GM10248 (cell line): ENCODE results near the gene CD4.

Source experiments
- CTCF ChIA-PET: fragments of 300-600 bp; sonication (Branson Sonifier 250); formaldehyde crosslinking; extraction: SDS; loops from one replicate; lab custom pipeline; 2021; ENCODE audit warnings: antibody characterized with exemption; lab: Yijun Ruan, JAX
- POLR2A ChIA-PET: fragments of 350-650 bp; sonication (Branson Sonifier 250); formaldehyde crosslinking; extraction: SDS; loops from one replicate; lab custom pipeline; 2020; ENCODE audit warnings: antibody characterized with exemption; lab: Yijun Ruan, JAX
- DNase-seq: peaks from one replicate; pipeline ENCODE4 v3.0.0; 2012; ENCODE audit errors: extremely low spot score
- CTCF ChIP-seq: IDR thresholded peaks from 2 replicates; pipeline ENCODE4 v1.5.1; 2012; ENCODE audit warnings: mild to moderate bottlenecking, low read depth; ENCODE audit errors: extremely low read depth, missing control alignments, control extremely low read depth

The CD4 gene

GRCh38 chr12:6750506-6750905 is 38.8 kb upstream of the CD4 start:
- TF ChIP-seq CTCF, result no peak
- no peak for DNase-seq
- CTCF ChIA-PET, result interaction anchor here (1.2 to 5.9 kb wide), 3 partner anchors 16 to 83 kb away, joined by 3 to 80 read pairs (median 3); partner anchors contain the start of gene PTMS
- POLR2A ChIA-PET, result no interaction called here

DNA sequence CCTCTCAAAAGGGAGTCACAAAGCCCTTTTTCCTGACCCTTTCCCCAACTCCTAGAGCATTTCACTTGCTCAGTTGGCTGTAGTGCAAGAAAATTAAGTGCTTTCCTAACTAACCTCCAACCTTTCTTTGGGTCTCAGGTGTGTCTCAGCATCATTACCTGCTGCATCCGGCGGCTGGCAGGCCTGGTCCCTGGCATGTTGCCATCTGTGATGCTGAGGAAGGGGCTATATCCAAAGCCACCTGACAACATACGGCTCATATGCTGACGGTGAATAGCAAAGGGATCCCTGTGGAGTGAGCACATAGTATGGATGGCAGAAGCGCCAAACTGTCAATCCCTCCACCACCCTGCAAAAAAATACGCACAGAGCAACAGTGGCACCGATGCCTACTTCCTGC is 37.6 kb upstream of the CD4 start:
- ChIA-PET POLR2A (interaction anchor here (1.4 to 2.0 kb wide), 2 partner anchors 15 to 281 kb away, joined by 6 to 15 read pairs; partner anchors contain the start of genes PTMS and VAMP1), CTCF (interaction anchor here (1.2 to 5.9 kb wide), 19 partner anchors 8 to 153 kb away, joined by 3 to 80 read pairs (median 13); partner anchors contain the start of genes COPS7A, LRRC23, P3H3 and PTMS)
- no peak for DNase-seq
- TF ChIP-seq CTCF, result no peak

DNA sequence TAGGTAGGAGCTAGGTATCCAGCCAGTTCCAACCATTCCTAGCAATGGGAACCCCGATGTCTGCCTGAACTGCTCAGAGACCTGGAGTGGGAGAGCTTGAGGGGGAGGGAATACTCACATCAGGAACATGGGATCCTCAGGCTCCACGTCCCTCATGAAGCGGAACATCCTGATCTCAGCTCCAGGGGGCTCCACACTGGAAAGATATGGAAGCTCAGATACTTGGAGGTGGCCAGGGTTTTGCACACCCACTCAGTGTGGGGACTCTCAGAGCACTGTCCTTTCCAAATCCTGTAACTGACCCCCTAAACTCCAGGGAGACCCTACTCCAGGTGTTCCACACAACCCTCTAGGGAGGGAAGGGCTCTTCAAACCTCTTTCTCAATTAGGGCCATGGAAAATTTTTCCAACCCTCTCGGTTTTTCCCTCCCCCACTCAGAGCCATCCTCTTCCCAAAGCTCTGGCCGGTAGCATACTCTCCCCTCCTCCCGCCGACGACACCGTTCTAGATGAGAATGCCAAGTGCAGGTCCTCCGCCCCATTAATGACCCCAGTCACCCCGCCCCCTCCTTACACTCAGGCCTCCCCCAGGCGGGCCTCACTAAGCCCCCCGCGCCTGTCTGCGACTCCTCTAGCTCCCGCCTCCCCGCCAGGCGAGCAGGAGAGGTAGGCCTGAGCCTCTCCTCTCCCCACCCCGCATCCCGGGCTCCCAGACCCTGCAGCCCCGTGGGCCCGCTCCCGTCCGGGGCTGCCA is 37.0 kb upstream of the CD4 start:
- TF ChIP-seq CTCF, result no peak
- peak; percentile 48 for DNase-seq
- ChIA-PET POLR2A (interaction anchor here (0.6 to 2.0 kb wide), 6 partner anchors 14 to 282 kb away, joined by 3 to 15 read pairs (median 5); partner anchors contain the start of genes PTMS, TPI1 and VAMP1), CTCF (interaction anchor here (0.7 to 5.9 kb wide), 44 partner anchors 8 to 216 kb away, joined by 3 to 80 read pairs (median 7); partner anchors contain the start of genes CDCA3, COPS7A, GNB3 and LAG3)

DNA sequence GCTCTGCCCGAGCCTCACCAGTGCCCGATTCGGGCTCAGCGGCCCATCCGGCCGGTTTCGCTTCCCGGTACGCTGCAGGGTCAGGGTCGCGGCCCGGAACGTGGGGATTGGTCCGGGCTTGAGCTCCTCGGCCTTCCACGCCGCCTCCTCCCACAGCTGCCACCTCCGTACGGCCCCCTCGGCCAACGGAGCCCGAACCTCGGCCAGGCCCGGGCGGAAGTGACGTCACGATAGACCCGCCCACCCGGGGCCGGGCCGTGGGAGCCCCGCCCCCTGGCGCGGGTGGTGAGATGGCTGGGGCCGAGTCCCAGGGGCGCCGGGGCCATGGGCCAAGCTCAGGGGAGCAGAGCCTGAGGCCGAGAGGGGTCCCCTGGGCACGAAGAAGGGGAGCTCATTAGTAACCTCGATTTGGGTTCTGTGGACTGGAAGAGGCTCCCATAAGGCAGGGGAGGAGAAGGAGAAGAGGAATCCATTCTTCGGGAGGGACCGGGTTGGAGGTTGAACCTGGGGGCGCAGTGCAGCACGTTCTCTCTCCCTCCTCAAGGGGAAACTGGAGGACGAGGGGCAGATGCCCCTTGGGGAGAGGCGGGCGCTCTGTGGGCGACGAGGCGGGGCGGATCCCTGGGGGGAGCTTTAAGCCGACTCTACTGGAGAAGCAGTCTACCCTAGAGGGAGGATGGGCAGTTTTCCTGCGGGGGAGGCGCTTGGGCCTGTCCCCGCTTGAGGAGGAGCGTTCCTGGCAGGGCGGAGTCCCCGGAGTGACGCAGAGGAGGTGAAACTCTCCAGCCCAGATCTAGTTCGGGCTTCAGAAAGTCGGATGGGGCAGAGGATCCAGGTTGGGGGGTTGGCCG is 36.2 kb upstream of the CD4 start, which contains the start of gene MLF2:
MLF2 (minus strand) TSS at position 221 of the 851 bp plus-strand sequence. CDS start 807 bp downstream, outside the sequence.
- peak; percentile 99 for DNase-seq
- CTCF ChIA-PET, result interaction anchor here (0.6 to 5.9 kb wide), 59 partner anchors 9 to 394 kb away, joined by 3 to 80 read pairs (median 5); partner anchors contain the start of genes CD4, CDCA3, COPS7A and GNB3
- POLR2A ChIA-PET, result interaction anchor here (1.0 to 2.0 kb wide), 7 partner anchors 11 to 283 kb away, joined by 3 to 15 read pairs (median 6); partner anchors contain the start of genes COPS7A, PTMS, TPI1 and VAMP1
- peak; percentile 96 for TF ChIP-seq CTCF

DNA sequence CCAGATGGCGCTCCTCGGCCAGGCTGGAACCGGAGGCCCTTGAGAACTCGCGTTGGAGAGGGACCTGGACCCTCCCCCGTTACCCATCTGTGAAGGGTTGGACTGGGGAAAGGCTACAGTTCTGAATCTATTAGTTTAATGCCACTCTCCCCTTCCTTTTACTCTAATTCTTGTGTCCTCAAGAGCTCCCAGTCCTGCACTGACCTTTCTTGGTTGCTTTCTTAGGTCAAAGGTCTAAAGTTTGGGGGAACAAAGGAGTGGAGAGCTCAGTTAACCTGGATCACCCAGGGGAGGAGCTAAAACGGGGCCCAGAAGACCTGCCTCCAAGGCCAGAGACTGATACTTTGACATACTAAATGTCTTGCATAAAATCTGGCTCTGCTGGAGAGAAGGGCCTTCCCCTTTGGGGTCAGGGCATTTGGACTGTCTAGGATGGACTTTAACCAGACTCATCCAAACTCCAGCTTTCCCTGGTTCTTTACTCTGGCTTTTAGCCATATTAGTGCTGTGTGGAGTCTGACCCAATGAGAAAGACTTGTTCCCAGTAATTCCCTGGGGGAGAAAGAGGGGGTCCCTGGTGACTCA is 35.5 kb upstream of the CD4 start:
- TF ChIP-seq CTCF, result no peak
- no peak for DNase-seq
- POLR2A ChIA-PET, result interaction anchor here (0.9 to 2.0 kb wide), 4 partner anchors 10 to 114 kb away, joined by 4 to 15 read pairs (median 7); partner anchors contain the start of genes COPS7A, PTMS and TPI1
- CTCF ChIA-PET, result interaction anchor here (0.6 to 5.9 kb wide), 45 partner anchors 8 to 222 kb away, joined by 3 to 80 read pairs (median 6); partner anchors contain the start of genes CDCA3, COPS7A, GNB3 and GPR162
